Fibroblast of the aortic adventitia (primary cell): ENCODE data around the gene SASH3. TPM values are rescaled to one million over a fixed set of nuclear protein-coding genes. Genes with fewer than 3 reads are reported as not detected.

Experiments
- DNase-seq: peaks from one replicate; pipeline ENCODE4 v3.0.0-alpha.2; 2010; ENCODE audit warnings: low read depth
- H3K4me3 ChIP-seq: 2 replicates; pipeline ENCODE4 v1.5.1; 2011; ENCODE audit warnings: low read depth, mild to moderate bottlenecking, control low read depth, low read length, moderate library complexity
- total RNA-seq: library from RNA; depleted of rRNA; stranded (reverse); fragments of >200 nt; gene quantifications from 2 replicates; pipeline ENCODE4 v1.2.3, GENCODE V29; 2012; ENCODE audit warnings: low replicate concordance
- TF ChIP-seq, protein P1 (sequence below): IDR thresholded peaks from 2 replicates; pipeline ENCODE4 v1.5.1; 2011; ENCODE audit warnings: mild to moderate bottlenecking, low read length, control low read depth, inconsistent platforms; ENCODE audit not compliant: insufficient read depth

Gene SASH3
- total RNA-seq, 1 donor: not detected

DNA sequence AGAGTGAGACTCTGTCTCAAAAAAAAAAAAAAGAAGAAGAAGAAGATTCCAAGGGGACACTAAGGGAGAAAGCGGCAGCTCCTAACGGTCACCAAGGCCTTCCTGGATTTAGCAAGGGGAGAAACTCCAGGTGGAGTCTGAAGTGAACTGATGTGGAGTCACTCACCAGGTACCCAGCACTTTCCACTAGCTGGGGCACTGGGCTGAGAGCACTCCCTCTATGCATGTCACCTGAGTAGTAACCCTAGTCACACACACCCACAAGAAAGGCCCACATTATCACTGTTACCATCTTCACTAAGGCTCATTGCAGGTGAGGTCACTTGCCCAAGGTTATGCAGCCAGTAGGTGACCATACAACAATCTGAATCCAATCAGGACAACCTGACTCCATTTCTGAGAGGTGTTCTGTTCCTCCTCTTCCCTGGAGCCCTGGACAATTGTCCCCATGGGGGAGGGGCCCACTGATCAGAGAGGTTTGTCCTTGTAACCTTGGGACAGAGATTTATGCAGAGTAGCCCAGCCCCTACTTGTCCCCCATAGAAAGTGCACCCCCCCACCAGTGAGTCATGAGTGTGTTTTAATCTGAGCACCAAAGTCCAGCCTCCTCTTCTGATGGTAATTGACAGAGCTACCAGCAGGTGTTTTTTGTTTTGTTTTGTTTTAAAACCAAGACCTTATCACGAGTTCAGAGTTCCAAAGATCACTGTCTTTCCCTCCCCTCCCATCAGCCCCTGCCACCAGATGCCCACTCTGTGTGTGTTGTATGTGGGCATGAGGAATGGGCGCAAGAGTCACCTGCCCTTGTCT, 5.9 kb upstream of the SASH3 start:
- H3K4me3 ChIP-seq: no peak overlapping the region
- TF ChIP-seq, protein P1, sequence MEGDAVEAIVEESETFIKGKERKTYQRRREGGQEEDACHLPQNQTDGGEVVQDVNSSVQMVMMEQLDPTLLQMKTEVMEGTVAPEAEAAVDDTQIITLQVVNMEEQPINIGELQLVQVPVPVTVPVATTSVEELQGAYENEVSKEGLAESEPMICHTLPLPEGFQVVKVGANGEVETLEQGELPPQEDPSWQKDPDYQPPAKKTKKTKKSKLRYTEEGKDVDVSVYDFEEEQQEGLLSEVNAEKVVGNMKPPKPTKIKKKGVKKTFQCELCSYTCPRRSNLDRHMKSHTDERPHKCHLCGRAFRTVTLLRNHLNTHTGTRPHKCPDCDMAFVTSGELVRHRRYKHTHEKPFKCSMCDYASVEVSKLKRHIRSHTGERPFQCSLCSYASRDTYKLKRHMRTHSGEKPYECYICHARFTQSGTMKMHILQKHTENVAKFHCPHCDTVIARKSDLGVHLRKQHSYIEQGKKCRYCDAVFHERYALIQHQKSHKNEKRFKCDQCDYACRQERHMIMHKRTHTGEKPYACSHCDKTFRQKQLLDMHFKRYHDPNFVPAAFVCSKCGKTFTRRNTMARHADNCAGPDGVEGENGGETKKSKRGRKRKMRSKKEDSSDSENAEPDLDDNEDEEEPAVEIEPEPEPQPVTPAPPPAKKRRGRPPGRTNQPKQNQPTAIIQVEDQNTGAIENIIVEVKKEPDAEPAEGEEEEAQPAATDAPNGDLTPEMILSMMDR: no peak
- DNase-seq: no peak

GRCh38 chrX:129777218-129778030, 2.3 kb upstream of the SASH3 start:
- H3K4me3 ChIP-seq: no peak overlapping the region
- TF ChIP-seq, protein P1: no peak

GRCh38 chrX:129779086-129779672, 570 bp upstream of the SASH3 start:
- no peak overlapping the region for H3K4me3 ChIP-seq
- TF ChIP-seq, protein P1: no peak
- DNase-seq: no peak

More at GRCh38 chrX:129777218-129778030, 2.3 kb upstream of the SASH3 start:
- DNase-seq: no peak

DNA sequence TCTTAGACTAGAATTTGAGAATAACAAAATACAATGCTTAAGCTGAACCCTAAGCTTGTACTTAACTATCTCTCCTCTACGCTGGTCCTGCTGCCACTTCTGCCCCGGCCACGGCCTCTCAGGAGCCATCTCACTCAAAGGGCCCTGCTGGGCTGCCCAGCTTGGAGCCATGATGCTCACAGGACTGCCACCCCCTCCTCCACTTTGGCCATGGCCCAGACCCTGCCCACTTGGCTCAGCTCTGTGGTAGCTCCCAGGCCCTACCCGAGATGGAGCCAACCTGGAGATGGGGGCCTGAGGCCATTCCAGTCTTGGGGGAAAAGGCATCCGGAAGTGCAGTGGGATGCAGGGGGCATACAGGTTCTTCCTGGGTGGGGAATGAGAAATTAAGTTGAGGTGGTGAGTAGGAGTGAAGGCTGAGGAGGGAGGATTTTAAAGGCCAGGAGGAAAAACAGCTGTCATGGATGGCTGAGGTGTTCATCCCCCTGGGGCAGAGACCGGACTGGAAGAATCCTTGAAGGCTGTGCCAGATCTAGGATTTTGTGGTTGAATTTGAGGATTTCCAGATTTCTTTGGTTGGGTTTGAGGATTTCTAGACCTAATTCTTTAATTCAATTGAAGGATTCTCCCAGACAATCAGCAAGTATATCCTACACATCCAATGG, 824 bp downstream of the SASH3 start:
- DNase-seq: no peak
- TF ChIP-seq, protein P1: no peak
- no peak overlapping the region for H3K4me3 ChIP-seq

GRCh38 chrX:129781134-129781672, 1.5 kb downstream of the SASH3 start:
- TF ChIP-seq, protein P1: no peak
- H3K4me3 ChIP-seq: no peak overlapping the region
- no peak for DNase-seq
